GDM1 (cell line): ENCODE results near the gene KIAA1586.

Experiments used
- DNase-seq: peaks from one replicate; lab custom pipeline; 2025; lab: John Stamatoyannopoulos, UW

The KIAA1586 gene

DNA sequence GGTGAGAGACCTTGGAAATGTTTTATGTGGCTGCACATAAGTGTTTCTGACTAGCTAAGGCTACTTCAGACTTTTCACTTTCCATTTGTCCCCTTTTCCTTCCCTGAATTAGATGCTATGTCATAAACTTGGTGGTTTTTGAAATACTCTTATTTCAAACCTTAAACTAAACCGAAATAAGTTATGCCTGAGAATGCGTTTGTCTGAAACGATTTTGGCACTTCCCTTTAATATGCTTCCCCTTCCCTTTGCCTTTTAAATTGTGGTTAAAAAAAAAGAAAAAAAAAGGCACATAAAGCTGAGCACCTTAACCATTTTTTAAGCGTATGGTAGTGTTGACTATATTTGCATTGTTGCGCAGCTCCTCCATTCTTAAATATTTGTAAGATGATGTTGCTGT, 57.8 kb downstream of the KIAA1586 start:
- peak; percentile 23 for DNase-seq
